HCT116 (cell line): ENCODE results near the gene HOXD10.

Source experiments
- CEBPB ChIP-seq: IDR thresholded peaks from 2 replicates; pipeline ENCODE4 v1.6.1; 2012; ENCODE audit warnings: low read depth
- CTCF ChIP-seq, 3 experiments: fragments of 200-600 bp in 1 of 3; sonication (generic) in 1 of 3; IDR thresholded peaks in 2 of 3; conservative IDR thresholded peaks in 1 of 3; 2 replicates each; pipeline ENCODE4 v1.5.1; 2012 to 2017; ENCODE audit warnings: low read depth in 2 of 3, low read length in 2 of 3, antibody characterized with exemption in 1 of 3, borderline replicate concordance in 1 of 3, control low read depth in 1 of 3, mild to moderate bottlenecking in 1 of 3, mixed read lengths in 1 of 3, mixed run types in 1 of 3, moderate library complexity in 1 of 3; ENCODE audit not compliant: insufficient read depth in 1 of 3
- EZH2 ChIP-seq: fragments of 200-600 bp; sonication (generic); IDR thresholded peaks from 2 replicates; pipeline ENCODE4 v1.6.1; 2017; ENCODE audit warnings: antibody characterized with exemption, mixed run types
- EZH2phosphoT487 ChIP-seq: fragments of 200-600 bp; IDR thresholded peaks from 2 replicates; pipeline ENCODE4 v1.6.1; 2018; ENCODE audit warnings: antibody characterized with exemption, borderline replicate concordance
- FOSL1 ChIP-seq: IDR thresholded peaks from 2 replicates; pipeline ENCODE4 v1.6.1; 2012; ENCODE audit warnings: low read depth
- MAX ChIP-seq: IDR thresholded peaks from 2 replicates; pipeline ENCODE4 v1.6.1; 2012
- POLR2A ChIP-seq: IDR thresholded peaks from 2 replicates; pipeline ENCODE4 v1.7.0; 2011; ENCODE audit warnings: borderline replicate concordance; ENCODE audit not compliant: insufficient read depth, insufficient read length; ENCODE audit errors: extremely low read depth
- POLR2AphosphoS5 ChIP-seq: IDR thresholded peaks from 2 replicates; pipeline ENCODE4 v1.6.1; 2011; ENCODE audit warnings: mild to moderate bottlenecking, low read depth, low read length, moderate library complexity
- ZFX ChIP-seq: fragments of 450-650 bp; IDR thresholded peaks from 2 replicates; pipeline ENCODE4 v1.6.1; 2017
- TF ChIP-seq, protein P1 (sequence below): IDR thresholded peaks from 2 replicates; pipeline ENCODE4 v1.6.1; 2012

DNA sequence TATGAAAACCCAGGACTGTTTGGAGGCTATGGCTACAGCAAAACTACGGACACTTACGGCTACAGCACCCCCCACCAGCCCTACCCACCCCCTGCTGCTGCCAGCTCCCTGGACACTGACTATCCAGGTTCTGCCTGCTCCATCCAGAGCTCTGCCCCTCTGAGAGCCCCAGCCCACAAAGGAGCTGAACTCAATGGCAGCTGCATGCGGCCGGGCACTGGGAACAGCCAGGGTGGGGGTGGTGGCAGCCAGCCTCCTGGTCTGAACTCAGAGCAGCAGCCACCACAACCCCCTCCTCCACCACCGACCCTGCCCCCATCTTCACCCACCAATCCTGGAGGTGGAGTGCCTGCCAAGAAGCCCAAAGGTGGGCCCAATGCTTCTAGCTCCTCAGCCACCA lies 52.6 kb downstream of the HOXD10 start:
- TF ChIP-seq POLR2A (no peak), CTCF (IDR thresholded peaks at IDR 0.05 in 2 of 3, conservative IDR thresholded peaks at IDR 0.05 in 1 of 3; ENCODE audit: borderline replicate concordance in 1 of 3, insufficient read depth in 1 of 3, low read depth in 2 of 3, low read length in 2 of 3) (no peak), POLR2AphosphoS5 (no peak), ZFX (no peak), EZH2 (no peak), FOSL1 (no peak), EZH2phosphoT487 (no peak), CEBPB (no peak), MAX (no peak)
- TF ChIP-seq, protein P1, sequence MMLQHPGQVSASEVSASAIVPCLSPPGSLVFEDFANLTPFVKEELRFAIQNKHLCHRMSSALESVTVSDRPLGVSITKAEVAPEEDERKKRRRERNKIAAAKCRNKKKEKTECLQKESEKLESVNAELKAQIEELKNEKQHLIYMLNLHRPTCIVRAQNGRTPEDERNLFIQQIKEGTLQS, result no peak
